ENCODE results near the gene VCAM1.

DNA sequence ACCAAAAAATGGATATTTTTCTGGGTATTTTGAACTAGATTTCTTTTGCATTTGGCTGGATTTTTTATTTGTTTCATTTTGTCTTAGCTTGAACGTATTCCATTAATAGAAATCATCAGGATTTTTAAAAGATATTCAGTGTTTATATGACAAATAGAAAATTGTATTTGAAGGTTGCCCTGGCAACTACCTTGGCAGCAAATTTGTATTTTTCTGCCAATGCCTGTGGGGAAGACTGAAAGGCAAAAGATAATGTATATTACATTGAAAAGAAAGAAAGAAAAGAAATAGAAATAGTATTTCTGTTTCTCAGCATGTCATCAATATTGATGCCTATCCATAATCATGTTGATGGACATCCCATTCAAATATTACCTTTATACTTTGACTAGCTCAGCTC, 16.8 kb downstream of the VCAM1 start:
- no peak for TF ChIP-seq POLR2AphosphoS5 (IDR thresholded peaks at IDR 0.05)
- TF ChIP-seq, protein P1, sequence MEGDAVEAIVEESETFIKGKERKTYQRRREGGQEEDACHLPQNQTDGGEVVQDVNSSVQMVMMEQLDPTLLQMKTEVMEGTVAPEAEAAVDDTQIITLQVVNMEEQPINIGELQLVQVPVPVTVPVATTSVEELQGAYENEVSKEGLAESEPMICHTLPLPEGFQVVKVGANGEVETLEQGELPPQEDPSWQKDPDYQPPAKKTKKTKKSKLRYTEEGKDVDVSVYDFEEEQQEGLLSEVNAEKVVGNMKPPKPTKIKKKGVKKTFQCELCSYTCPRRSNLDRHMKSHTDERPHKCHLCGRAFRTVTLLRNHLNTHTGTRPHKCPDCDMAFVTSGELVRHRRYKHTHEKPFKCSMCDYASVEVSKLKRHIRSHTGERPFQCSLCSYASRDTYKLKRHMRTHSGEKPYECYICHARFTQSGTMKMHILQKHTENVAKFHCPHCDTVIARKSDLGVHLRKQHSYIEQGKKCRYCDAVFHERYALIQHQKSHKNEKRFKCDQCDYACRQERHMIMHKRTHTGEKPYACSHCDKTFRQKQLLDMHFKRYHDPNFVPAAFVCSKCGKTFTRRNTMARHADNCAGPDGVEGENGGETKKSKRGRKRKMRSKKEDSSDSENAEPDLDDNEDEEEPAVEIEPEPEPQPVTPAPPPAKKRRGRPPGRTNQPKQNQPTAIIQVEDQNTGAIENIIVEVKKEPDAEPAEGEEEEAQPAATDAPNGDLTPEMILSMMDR (IDR thresholded peaks at IDR 0.05), result no peak
- no peak for TF ChIP-seq POLR2A (IDR thresholded peaks at IDR 0.05; ENCODE audit: low read depth)
- no peak for TF ChIP-seq EP300 (IDR thresholded peaks at IDR 0.05)

Data from esophagus muscularis mucosa (tissue), 4 donors.